Subcutaneous adipose tissue (tissue), 4 donors: ENCODE results near the gene EFCAB5. TPM values are rescaled to one million over a fixed set of nuclear protein-coding genes. Genes with fewer than 3 reads are reported as not detected.

Experiments
- total RNA-seq, 4 donors: library from RNA; depleted of rRNA; stranded (reverse); fragments of >200 nt; gene quantifications; one replicate each; pipeline ENCODE4 v1.1.0, GENCODE V29; 2016
- TF ChIP-seq, protein P1 (sequence below): fragments of 450-650 bp; IDR thresholded peaks from one replicate; pipeline ENCODE4 v1.5.1; 2016; ENCODE audit warnings: low read depth, mild to moderate bottlenecking, control low read depth, antibody characterized with exemption, moderate library complexity

EFCAB5 gene
- under 1 TPM in 2 of 4 donors, not detected in 2; under 0.01 to 0.34 TPM for total RNA-seq

DNA sequence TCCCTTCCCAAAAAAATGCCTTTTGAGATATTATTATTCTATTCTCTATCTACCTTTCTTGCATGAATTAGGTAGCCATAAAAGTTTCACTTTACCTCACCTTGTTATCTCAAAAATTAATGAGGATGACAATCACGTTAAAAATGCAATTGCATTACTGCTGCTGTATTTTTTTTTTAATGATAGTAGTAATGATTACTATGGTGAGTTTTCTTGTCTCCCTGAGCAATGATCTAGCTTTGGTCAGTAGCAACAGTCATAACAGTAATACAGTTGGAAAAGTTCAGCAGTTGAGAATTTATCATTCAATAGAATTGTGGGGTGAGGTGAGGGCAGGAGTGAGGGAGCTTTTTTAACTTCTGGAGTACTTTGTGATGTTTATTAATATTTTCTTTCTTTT, at the start of gene EFCAB5:
Gene EFCAB5, plus strand, starts transcription at position 301 of the 400 bp plus-strand sequence. CDS start 163 bp downstream, outside the sequence.
- TF ChIP-seq, protein P1, sequence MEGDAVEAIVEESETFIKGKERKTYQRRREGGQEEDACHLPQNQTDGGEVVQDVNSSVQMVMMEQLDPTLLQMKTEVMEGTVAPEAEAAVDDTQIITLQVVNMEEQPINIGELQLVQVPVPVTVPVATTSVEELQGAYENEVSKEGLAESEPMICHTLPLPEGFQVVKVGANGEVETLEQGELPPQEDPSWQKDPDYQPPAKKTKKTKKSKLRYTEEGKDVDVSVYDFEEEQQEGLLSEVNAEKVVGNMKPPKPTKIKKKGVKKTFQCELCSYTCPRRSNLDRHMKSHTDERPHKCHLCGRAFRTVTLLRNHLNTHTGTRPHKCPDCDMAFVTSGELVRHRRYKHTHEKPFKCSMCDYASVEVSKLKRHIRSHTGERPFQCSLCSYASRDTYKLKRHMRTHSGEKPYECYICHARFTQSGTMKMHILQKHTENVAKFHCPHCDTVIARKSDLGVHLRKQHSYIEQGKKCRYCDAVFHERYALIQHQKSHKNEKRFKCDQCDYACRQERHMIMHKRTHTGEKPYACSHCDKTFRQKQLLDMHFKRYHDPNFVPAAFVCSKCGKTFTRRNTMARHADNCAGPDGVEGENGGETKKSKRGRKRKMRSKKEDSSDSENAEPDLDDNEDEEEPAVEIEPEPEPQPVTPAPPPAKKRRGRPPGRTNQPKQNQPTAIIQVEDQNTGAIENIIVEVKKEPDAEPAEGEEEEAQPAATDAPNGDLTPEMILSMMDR, result no peak

DNA sequence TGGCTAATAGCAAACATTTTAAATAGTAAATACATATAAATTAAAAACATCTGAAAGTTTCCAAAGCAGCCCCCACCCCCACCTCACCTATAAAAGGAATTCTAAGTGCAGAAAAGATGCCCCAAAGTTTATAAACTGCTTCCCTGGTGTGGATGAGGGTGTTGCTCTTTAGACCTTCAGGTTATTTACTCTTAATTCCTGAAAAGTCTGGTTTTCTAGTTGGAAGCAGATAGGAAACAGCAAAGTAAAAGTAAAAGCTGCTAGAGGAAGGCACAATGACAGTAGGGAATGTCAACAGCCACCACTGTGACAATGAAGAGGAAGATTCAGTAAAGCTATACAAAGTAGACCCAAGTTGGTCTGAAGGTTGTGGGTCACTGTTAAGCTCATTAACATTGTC, 49.2 kb upstream of the EFCAB5 start:
- TF ChIP-seq, protein P1, result no peak

DNA sequence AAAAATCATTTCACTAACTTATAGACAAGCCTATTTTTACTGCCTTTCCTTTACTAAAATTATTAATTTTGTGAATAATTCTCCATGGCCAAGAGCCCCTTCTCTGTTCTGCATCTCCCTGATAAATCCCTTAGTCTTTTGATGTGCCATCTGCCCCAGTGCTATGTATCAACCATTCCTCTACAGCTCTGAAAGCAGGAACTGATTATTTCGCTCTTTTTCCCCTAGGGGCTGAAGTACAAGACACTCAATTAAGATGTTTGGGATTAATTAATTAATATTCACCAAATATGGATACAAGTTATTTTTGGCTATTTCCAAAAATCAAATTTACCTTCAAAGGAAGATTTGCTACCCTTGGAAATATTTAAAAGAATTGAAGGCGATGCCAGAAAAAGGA, 38.0 kb upstream of the EFCAB5 start:
- TF ChIP-seq, protein P1, result no peak

GRCh38 chr17:29905086-29905878, 36.2 kb upstream of the EFCAB5 start:
- TF ChIP-seq, protein P1, result no peak

GRCh38 chr17:29905879-29906167, 35.6 kb upstream of the EFCAB5 start:
- TF ChIP-seq, protein P1, result no peak

GRCh38 chr17:29906969-29907368, 34.5 kb upstream of the EFCAB5 start:
- TF ChIP-seq, protein P1, result no peak

GRCh38 chr17:29909236-29910003, 32.0 kb upstream of the EFCAB5 start:
- TF ChIP-seq, protein P1, result no peak
